IPS-20b (cell line): ENCODE data around the gene METTL26.

Experiments
- H3K27ac ChIP-seq: one replicate; pipeline ENCODE4 v1.5.1; 2013; ENCODE audit warnings: low read length
- H3K27me3 ChIP-seq: 2 replicates; pipeline ENCODE4 v1.6.1; 2013; ENCODE audit warnings: mild to moderate bottlenecking, low read length, inconsistent platforms; ENCODE audit not compliant: insufficient read depth
- H3K36me3 ChIP-seq: 2 replicates; pipeline ENCODE4 v1.6.1; 2013; ENCODE audit warnings: low read depth, mild to moderate bottlenecking, inconsistent platforms, low read length, moderate library complexity; ENCODE audit not compliant: insufficient read depth
- H3K4me1 ChIP-seq: 2 replicates; pipeline ENCODE4 v1.6.1; 2013; ENCODE audit warnings: mild to moderate bottlenecking, control low read depth, inconsistent platforms, low read length, moderate library complexity; ENCODE audit not compliant: insufficient read depth
- H3K4me3 ChIP-seq: 2 replicates; pipeline ENCODE4 v1.5.1; 2013; ENCODE audit warnings: mild to moderate bottlenecking, low read length, inconsistent platforms
- H3K9ac ChIP-seq: 2 replicates; pipeline ENCODE4 v1.6.1; 2013; ENCODE audit warnings: low read depth, mild to moderate bottlenecking, inconsistent platforms, low read length, moderate library complexity
- H3K9me3 ChIP-seq: 2 replicates; pipeline ENCODE4 v1.6.1; 2013; ENCODE audit warnings: mild to moderate bottlenecking, low read depth, low read length, inconsistent platforms; ENCODE audit not compliant: insufficient read depth

The METTL26 gene

DNA sequence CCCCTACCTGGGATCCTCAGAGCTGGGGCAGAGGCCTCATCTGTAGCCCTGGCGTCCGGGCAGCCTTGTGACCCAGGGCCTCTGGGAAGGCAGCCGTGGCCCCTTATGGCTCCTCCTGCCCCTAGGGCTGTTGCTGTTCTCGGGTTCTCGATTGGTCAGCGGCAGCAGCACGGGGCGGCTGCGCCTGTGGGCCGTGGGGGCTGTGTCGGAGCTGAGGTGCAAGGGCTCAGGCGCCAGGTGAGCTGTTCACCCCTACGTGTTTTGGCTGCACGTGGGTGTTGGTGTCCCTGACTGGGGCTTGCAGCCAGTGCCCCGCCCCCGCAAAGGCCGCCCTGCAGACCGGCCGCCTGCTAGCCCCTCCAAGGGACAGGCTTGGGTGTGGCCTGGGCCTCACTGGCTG is 26.0 kb upstream of the METTL26 start:
- Histone ChIP-seq H3K4me1 (no peaks in the 10 kb centered on the region), H3K27me3 (no peaks in the 10 kb centered on the region), H3K27ac (no peak overlapping the region), H3K9me3 (no peaks in the 10 kb centered on the region), H3K4me3 (no peak overlapping the region), H3K36me3 (peaks cover 5% of the 10 kb centered on the region; the same call in 1 of the 2 replicates), H3K9ac (no peak overlapping the region)

DNA sequence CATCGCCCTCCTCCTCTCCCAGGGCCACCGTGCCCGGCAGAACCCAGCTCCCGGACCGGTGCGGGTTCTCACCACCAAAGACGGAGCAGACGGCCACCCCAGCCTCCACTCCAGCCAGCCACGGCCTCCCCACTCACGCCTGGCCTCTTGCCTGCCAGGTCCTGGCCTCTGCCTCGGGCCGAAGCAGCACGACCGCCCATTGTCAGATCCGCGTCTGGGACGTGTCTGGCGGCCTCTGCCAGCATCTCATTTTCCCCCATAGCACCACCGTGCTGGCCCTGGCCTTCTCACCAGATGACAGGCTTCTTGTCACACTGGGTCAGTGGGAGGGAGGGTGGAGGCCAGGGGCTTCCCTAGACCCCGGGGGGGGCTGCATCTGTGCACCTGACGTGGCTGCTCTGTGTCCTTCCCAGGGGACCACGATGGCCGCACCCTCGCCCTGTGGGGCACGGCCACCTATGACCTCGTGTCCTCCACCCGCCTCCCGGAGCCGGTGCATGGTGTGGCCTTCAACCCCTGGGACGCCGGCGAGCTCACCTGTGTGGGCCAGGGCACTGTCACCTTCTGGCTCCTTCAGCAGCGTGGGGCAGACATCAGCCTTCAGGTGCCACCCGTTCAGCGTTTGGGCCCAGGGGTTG is 25.2 kb upstream of the METTL26 start:
- no peaks in the 10 kb centered on the region for H3K27me3 ChIP-seq
- no peak overlapping the region for H3K9ac ChIP-seq
- H3K36me3 ChIP-seq: peaks cover 5% of the 10 kb centered on the region; the same call in 1 of the 2 replicates
- H3K4me3 ChIP-seq: no peak overlapping the region
- no peaks in the 10 kb centered on the region for H3K9me3 ChIP-seq
- no peak overlapping the region for H3K27ac ChIP-seq
- H3K4me1 ChIP-seq: no peaks in the 10 kb centered on the region

DNA sequence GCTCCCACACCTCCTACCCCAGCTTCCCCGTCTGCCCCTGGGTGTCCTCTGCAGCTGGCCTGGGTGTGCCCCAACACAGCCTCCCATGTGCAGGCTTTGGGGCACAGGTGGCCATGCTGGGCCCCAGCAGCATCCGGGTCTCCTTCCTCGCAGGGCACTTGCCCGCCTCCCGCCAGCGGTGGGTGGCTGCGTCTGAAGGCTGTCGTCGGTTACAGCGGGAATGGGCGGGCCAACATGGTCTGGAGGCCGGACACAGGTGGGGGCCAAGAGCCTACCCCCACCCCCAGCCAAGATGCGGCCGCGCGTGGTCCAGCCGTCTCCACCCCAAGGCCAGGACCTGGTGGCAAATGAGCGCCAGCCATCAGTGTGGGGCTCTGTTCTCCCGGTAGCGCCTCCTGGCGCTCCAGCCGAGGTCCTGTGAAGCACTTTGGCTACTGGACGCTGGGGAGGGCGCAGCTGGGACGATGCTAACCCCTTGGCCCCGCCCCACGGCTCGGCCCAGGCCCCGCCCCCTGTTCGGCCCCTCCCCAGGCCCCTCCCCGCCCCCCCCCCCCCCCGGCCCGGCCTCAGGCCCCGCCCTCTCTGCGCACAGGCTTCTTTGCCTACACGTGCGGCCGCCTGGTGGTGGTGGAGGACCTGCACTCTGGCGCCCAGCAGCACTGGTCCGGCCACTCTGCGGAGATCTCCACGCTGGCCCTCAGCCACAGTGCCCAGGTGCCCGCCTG is 24.5 kb upstream of the METTL26 start:
- no peaks in the 10 kb centered on the region for H3K4me1 ChIP-seq
- no peaks in the 10 kb centered on the region for H3K9me3 ChIP-seq
- no peak overlapping the region for H3K4me3 ChIP-seq
- H3K36me3 ChIP-seq: peaks cover 5% of the 10 kb centered on the region; the same call in 1 of the 2 replicates
- no peaks in the 10 kb centered on the region for H3K27me3 ChIP-seq
- H3K9ac ChIP-seq: no peak overlapping the region
- H3K27ac ChIP-seq: no peak overlapping the region

DNA sequence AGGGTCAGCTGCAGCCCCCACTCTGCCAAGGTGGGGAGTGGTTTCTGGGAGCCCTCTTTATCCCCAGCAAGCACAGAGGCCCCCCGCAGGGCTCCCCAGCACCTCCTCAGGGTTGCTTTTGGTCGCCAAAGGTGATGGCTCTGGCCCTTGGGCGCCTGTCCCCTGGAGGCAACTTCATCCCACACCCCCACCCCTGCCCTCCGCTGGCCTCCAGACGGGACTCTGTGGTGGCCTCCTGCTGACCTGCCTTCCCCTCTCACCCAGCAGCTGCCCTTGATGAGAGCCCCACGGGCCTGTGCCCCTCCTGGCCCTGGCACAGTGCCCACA is 24.0 kb upstream of the METTL26 start:
- no peaks in the 10 kb centered on the region for H3K27me3 ChIP-seq
- H3K9ac ChIP-seq: no peak overlapping the region
- H3K4me1 ChIP-seq: no peaks in the 10 kb centered on the region
- H3K9me3 ChIP-seq: no peaks in the 10 kb centered on the region
- H3K27ac ChIP-seq: no peak overlapping the region
- no peak overlapping the region for H3K4me3 ChIP-seq
- H3K36me3 ChIP-seq: peaks cover 5% of the 10 kb centered on the region; the same call in 1 of the 2 replicates

DNA sequence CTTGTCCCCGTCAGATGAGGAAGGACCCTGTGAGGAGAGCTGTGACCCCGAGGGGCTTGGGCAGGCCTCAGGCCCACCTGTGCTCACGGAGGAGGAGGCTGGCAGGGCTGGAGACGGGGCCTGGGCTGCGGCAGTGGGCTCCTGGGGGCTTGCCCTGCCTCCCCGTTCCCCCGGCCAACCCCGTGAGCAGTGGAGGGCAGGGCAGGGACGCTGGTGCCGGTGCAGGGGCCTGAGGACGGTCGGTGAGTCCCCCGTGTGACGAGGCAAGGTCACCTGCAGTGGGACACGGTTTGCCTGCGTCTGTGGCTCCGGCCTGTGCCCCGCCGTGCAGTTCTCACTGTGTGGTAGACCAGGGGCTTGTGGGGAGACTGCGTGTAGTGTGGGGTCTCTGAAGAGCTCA is 23.5 kb upstream of the METTL26 start:
- Histone ChIP-seq H3K27ac (no peak overlapping the region), H3K9ac (no peak overlapping the region), H3K36me3 (peaks cover 5% of the 10 kb centered on the region; the same call in 1 of the 2 replicates), H3K4me1 (no peaks in the 10 kb centered on the region), H3K9me3 (no peaks in the 10 kb centered on the region), H3K27me3 (no peaks in the 10 kb centered on the region), H3K4me3 (no peak overlapping the region)

DNA sequence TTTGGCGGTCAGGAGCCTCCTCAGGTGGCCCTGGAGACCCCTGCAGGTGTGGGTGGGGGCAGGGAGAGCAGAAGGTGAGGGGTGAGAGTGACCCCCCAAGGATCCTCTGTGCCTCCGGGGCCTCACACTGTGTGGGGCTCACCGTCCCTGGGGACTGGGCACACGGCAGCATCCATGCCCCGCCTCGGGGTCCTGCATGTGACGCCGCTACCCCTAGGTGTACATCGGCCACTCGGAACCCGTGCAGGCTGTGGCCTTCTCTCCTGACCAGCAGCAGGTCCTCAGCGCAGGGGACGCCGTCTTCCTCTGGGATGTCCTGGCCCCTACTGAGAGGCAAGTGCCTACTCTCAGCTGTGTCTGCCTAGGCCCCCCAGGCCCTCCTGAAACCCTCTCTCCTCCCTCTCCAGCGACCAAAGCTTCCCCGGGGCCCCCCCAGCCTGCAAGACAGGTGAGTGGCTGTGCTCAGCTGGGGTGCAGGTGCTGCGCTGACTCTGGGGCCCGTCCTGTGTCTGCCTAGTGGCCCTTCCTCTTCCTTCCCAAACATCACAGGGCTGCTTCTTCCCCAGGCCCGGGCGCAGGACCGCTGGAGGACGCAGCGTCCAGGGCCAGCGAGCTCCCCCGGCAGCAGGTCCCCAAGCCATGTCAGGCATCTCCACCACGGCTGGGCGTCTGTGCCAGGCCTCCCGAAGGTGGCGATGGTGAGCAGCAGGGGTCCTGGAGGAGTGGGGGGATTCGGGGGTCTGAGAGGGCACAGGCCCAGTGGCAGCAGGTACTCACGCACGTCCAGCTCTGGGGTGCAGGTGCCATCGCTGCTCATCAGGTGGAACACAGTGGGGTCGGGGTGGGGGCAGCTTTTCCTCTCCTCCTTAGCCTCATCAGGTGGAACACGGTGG is 22.8 kb upstream of the METTL26 start:
- peaks cover 5% of the 10 kb centered on the region; the same call in 1 of the 2 replicates for H3K36me3 ChIP-seq

DNA sequence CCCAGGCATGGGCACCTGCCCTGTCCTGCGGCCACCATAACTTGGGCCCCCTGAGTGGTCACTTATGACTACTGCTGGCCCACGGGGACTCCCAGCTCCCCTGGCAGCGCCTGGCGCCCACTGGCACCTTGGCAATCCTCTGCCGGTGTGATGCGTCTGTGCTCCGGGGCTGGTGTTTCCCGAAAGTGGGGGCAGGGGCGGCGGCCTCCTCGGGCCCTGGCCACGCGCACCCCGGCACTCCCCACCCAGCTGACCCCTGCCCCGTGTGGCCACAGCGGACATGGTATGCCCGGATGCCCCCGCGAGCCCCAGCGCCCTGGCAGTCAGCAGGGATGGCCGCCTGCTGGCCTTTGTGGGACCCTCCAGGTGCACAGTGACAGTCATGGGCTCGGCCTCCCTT is 21.4 kb upstream of the METTL26 start:
- Histone ChIP-seq H3K4me1 (no peaks in the 10 kb centered on the region), H3K4me3 (no peak overlapping the region), H3K9ac (no peak overlapping the region), H3K27me3 (no peaks in the 10 kb centered on the region), H3K9me3 (no peaks in the 10 kb centered on the region), H3K36me3 (peaks cover 10% of the 10 kb centered on the region), H3K27ac (no peak overlapping the region)

More for the DNA sequence above, 22.8 kb upstream of the METTL26 start:
- Histone ChIP-seq H3K9me3 (no peaks in the 10 kb centered on the region), H3K27ac (no peak overlapping the region), H3K9ac (no peak overlapping the region), H3K4me1 (no peaks in the 10 kb centered on the region), H3K27me3 (no peaks in the 10 kb centered on the region), H3K4me3 (no peak overlapping the region)

DNA sequence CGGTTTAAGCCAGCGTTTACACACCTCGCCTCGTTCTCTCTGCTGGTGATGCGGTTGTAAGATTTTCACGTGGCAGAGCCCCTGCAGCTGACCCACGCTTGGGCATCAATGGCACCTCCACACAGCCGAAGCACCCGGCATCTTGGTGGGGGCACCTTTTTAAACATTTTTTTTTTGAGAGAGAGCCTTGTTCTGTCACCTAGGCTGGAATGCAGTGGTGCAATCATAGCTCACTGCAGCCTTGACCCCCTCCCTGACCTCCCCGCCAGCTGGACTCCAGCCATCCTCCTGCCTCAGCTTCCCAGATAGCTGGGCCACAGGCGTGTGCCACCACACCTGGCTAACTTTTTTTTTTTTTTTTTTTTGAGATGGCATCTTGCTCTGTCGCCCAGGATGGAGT is 17.9 kb upstream of the METTL26 start:
- Histone ChIP-seq H3K9ac (no peak overlapping the region), H3K36me3 (peaks cover 10% of the 10 kb centered on the region), H3K4me1 (0 out of 2 replicates have a peak, but pooled peaks cover 3% of the 10 kb centered on the region)

DNA sequence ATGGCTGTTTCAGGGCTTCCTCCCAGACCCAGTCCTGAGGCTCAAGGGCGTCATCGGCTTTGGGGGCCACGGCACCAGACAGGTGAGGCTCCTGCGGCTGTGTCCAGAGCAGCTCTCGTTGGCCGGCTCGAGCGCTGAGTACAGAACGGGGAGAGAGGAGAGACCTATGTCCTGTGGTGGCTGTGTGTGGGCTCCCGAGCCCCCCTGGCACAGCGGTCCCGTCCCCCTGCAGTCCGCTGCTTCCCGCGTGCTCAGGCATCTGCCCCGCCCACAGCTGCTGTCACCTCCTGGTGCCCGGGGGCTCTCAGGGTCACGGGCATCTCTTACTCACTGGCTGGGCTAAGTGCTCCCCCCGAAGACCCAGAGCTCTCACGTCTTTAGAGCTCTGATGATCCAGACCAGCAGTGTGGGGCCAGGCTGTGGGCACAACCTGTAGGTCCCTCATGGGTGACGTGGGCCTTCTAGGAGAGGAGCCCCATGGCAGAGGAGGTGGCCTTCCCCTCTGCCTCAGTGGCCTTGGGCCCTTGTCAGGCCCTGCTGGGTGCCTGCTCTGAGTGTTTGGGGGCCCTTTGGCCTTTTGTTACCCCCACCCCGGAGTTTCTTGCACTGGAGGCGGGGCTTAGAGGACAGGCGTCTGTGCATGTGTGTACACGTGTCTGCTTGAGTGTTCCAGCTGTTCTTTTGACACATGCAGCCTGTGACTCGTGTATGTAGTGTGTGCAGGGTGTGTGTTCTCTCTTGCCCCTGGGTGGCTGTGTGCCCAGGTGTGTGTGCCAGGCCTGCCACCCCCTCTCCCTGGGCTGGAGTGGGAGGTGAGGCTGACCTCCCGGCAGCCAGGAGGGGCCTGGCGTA is 16.6 kb upstream of the METTL26 start:
- Histone ChIP-seq H3K4me1 (peaks cover 3% of the 10 kb centered on the region; the same call in 1 of the 2 replicates), H3K27me3 (no peaks in the 10 kb centered on the region), H3K4me3 (no peak overlapping the region), H3K9ac (no peak overlapping the region), H3K36me3 (peaks cover 5% of the 10 kb centered on the region), H3K27ac (no peak overlapping the region), H3K9me3 (no peaks in the 10 kb centered on the region)

More for the DNA sequence above, 17.9 kb upstream of the METTL26 start:
- no peaks in the 10 kb centered on the region for H3K27me3 ChIP-seq
- H3K4me3 ChIP-seq: no peak overlapping the region
- H3K9me3 ChIP-seq: no peaks in the 10 kb centered on the region
- no peak overlapping the region for H3K27ac ChIP-seq

DNA sequence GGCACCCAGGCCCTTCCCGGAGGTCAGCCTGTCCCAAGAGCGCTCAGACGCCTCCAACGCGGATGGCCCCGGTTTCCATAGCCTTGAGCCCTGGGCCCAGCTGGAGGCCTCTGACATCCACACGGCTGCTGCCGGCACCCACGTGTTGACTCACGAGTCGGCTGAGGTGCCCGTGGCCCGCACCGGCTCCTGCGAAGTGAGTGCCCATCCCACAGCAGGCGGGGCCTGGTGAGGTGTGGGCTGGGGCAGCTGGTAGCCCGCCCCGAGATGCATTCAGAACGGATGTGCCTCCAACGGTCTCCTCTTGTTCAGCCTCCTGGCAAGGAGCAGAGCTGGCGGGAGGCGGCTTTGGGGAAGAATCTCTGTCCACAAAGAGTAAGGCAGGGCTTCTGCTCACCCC is 15.7 kb upstream of the METTL26 start:
- Histone ChIP-seq H3K9ac (no peak overlapping the region), H3K4me3 (no peak overlapping the region), H3K27me3 (no peaks in the 10 kb centered on the region), H3K36me3 (peaks cover 5% of the 10 kb centered on the region), H3K9me3 (no peaks in the 10 kb centered on the region), H3K4me1 (peaks cover 3% of the 10 kb centered on the region; the same call in 1 of the 2 replicates), H3K27ac (no peak overlapping the region)

DNA sequence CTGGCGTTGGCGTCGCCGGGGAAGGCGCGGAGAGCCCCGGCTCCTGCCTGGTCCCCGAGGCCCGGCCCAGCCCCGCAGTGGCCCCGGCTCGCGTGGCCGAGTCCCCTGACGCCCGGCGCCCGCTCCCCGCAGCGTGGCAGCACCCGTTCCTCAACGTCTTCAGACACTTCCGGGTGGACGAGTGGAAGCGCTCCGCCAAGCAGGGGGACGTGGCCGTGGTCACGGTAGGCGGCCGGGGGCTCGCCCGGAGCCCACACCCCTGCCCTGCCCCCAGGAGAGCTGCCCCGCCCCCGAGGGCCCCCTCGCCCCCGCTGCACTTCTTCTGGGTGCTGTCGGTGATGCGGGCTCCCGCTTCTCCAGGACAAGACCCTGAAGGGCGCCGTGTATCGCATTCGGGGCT is 13.5 kb upstream of the METTL26 start:
- H3K36me3 ChIP-seq: peaks cover 5% of the 10 kb centered on the region
- H3K4me1 ChIP-seq: peaks cover 3% of the 10 kb centered on the region; the same call in 1 of the 2 replicates
- H3K9me3 ChIP-seq: no peaks in the 10 kb centered on the region
- no peak overlapping the region for H3K27ac ChIP-seq
- H3K27me3 ChIP-seq: no peaks in the 10 kb centered on the region
- H3K4me3 ChIP-seq: peak overlapping the region; percentile 71
- H3K9ac ChIP-seq: peak overlapping the region; percentile 71; the same call in 1 of the 2 replicates
